Measurements from ENCODE around the gene UPF3A. TPM values are rescaled to one million over a fixed set of nuclear protein-coding genes. Genes with fewer than 3 reads are reported as not detected.

Gene UPF3A
- total and polyA plus RNA-seq, 10 donors = 33.0 to 59.7 (median 49.1) TPM

- WGBS, 5 donors = 90 to 96% (median 94%) methylated on average over 2 of the region's 2 CpGs
- H3K27me3 ChIP-seq (replicated peaks in 1 of 7) = no peaks in the 10 kb centered on the region
- no peak for TF ChIP-seq POLR2AphosphoS5 (IDR thresholded peaks at IDR 0.05)
- no peak for TF ChIP-seq CTCF (IDR thresholded peaks at IDR 0.05 in 8 of 11, conservative IDR thresholded peaks at IDR 0.05 in 3 of 11)
- TF ChIP-seq POLR2A (IDR thresholded peaks at IDR 0.05) = no peak
- no peak for DNase-seq
- no peak overlapping the region for H3K27ac ChIP-seq
- H3K9me3 ChIP-seq = no peaks in the 10 kb centered on the region
- intact Hi-C loops (cut with DNase I; ENCODE audit: low total_unique reads) = no loop called here
- no peak overlapping the region for H3K4me3 ChIP-seq
- peaks cover 6 to 85% (median 46%) of the 10 kb centered on the region in 6 donors for H3K36me3 ChIP-seq
- H3K4me1 ChIP-seq = peaks cover 2 to 47% (median 18%) of the 10 kb centered on the region in 6 donors
These were observed 41.9 kb downstream of the UPF3A start for GRCh38 chr13:114323349-114323748.

- peaks cover 0 to 37% (median 10%) of the 10 kb centered on the region in 6 donors for H3K4me1 ChIP-seq
- TF ChIP-seq CTCF (IDR thresholded peaks at IDR 0.05 in 8 of 11, conservative IDR thresholded peaks at IDR 0.05 in 3 of 11) = no peak
- no peak for TF ChIP-seq POLR2A (IDR thresholded peaks at IDR 0.05)
- TF ChIP-seq POLR2AphosphoS5 (IDR thresholded peaks at IDR 0.05) = no peak
- peaks cover 6 to 95% (median 46%) of the 10 kb centered on the region in 6 donors for H3K36me3 ChIP-seq
- WGBS, 5 donors = 89 to 97% (median 95%) methylated on average over 4 of the region's 4 CpGs
- H3K9me3 ChIP-seq = no peaks in the 10 kb centered on the region
- intact Hi-C loops (cut with DNase I; ENCODE audit: low total_unique reads) = no loop called here
- no peak for DNase-seq
- H3K4me3 ChIP-seq = no peak overlapping the region
- H3K27ac ChIP-seq = no peak overlapping the region
- H3K27me3 ChIP-seq (replicated peaks in 1 of 7) = no peaks in the 10 kb centered on the region
These were observed 42.9 kb downstream of the UPF3A start for GRCh38 chr13:114324334-114324733.

GRCh38 chr13:114325729-114326128 is 44.3 kb downstream of the UPF3A start:
- Histone ChIP-seq H3K4me3 (no peak overlapping the region), H3K27me3 (replicated peaks in 1 of 7) (no peaks in the 10 kb centered on the region), H3K27ac (peak overlapping the region in 3 of 8 donors; percentile 17 to 45 (median 24)), H3K9me3 (no peaks in the 10 kb centered on the region), H3K4me1 (peaks cover 0 to 26% (median 1%) of the 10 kb centered on the region in 6 donors), H3K36me3 (peaks cover 6 to 93% (median 46%) of the 10 kb centered on the region in 6 donors)
- WGBS, 5 donors = 59 to 87% (median 77%) methylated on average over 3 of the region's 3 CpGs
- no peak for DNase-seq
- TF ChIP-seq POLR2A (IDR thresholded peaks at IDR 0.05) (no peak), POLR2AphosphoS5 (IDR thresholded peaks at IDR 0.05) (no peak), CTCF (IDR thresholded peaks at IDR 0.05 in 8 of 11, conservative IDR thresholded peaks at IDR 0.05 in 3 of 11) (no peak)
- intact Hi-C loops (cut with DNase I; ENCODE audit: low total_unique reads) = no loop called here

GRCh38 chr13:114328034-114328433 is 46.6 kb downstream of the UPF3A start:
- Histone ChIP-seq H3K4me1 (peaks cover 0 to 26% (median 1%) of the 10 kb centered on the region in 6 donors), H3K36me3 (peaks cover 6 to 70% (median 31%) of the 10 kb centered on the region in 6 donors), H3K27ac (no peak overlapping the region), H3K9me3 (no peaks in the 10 kb centered on the region), H3K27me3 (replicated peaks in 1 of 7) (no peaks in the 10 kb centered on the region), H3K4me3 (no peak overlapping the region)
- intact Hi-C loops (cut with DNase I; ENCODE audit: low total_unique reads) = no loop called here
- 75 to 87% (median 80%) methylated on average over 6 of the region's 6 CpGs for WGBS, 5 donors
- no peak for TF ChIP-seq POLR2AphosphoS5 (IDR thresholded peaks at IDR 0.05)
- TF ChIP-seq CTCF (IDR thresholded peaks at IDR 0.05 in 8 of 11, conservative IDR thresholded peaks at IDR 0.05 in 3 of 11) = no peak
- TF ChIP-seq POLR2A (IDR thresholded peaks at IDR 0.05) = no peak
- DNase-seq = no peak
